Measurements from ENCODE around the gene NACC1.

- TF ChIP-seq TAF1 (IDR thresholded peaks at IDR 0.05; ENCODE audit: low read depth): no peak
- TF ChIP-seq MAX (IDR thresholded peaks at IDR 0.05): no peak
- no peak for TF ChIP-seq CREB1 (IDR thresholded peaks at IDR 0.05; ENCODE audit: low read depth)
- TF ChIP-seq REST (IDR thresholded peaks at IDR 0.05; ENCODE audit: low read depth): no peak
- TF ChIP-seq YY1 (IDR thresholded peaks at IDR 0.05; ENCODE audit: low read depth): no peak
- TF ChIP-seq CEBPB (IDR thresholded peaks at IDR 0.05): no peak
- TF ChIP-seq EP300 (IDR thresholded peaks at IDR 0.05; ENCODE audit: borderline replicate concordance): no peak
- no peak for TF ChIP-seq FOXM1 (IDR thresholded peaks at IDR 0.05; ENCODE audit: borderline replicate concordance, low read depth)
- TF ChIP-seq ZBTB7A (IDR thresholded peaks at IDR 0.05; ENCODE audit: low read depth): no peak
- no peak for TF ChIP-seq TEAD4 (IDR thresholded peaks at IDR 0.05)
- no peak for TF ChIP-seq RAD21 (IDR thresholded peaks at IDR 0.05; ENCODE audit: low read depth)
- TF ChIP-seq USF1 (IDR thresholded peaks at IDR 0.05): no peak
Observed at GRCh38 chr19:13071444-13072187, 46.4 kb upstream of the NACC1 start.
